ENCODE data around the gene HAUS7.

HAUS7 gene

GRCh38 chrX:153470411-153471363 lies at the start of gene HAUS7:
TSS of gene HAUS7 (minus strand) at chrX:153470576. CDS start at chrX:153470557, 19 bp downstream.
- DNase-seq, result peak; percentile 88
- peak within 1 kb of the TSS; percentile 85 for H3K27ac Mint-ChIP-seq
- peaks cover 8% of the 10 kb centered on the region for H3K27me3 Mint-ChIP-seq
- no peaks in the 10 kb centered on the region for H3K9me3 Mint-ChIP-seq
- peak within 1 kb of the TSS; percentile 85 for H3K4me3 Mint-ChIP-seq
- H3K36me3 Mint-ChIP-seq (ENCODE audit: low read depth), result peaks cover 34% of the 10 kb centered on the region
- H3K4me1 Mint-ChIP-seq (ENCODE audit: low read depth), result peaks cover 13% of the 10 kb centered on the region

- Mint-ChIP-seq H3K4me3 (no peak overlapping the region), H3K9me3 (no peaks in the 10 kb centered on the region), H3K36me3 (ENCODE audit: low read depth) (no peaks in the 10 kb centered on the region), H3K27ac (no peak overlapping the region), H3K4me1 (ENCODE audit: low read depth) (peaks cover 4% of the 10 kb centered on the region), H3K27me3 (peaks cover 64% of the 10 kb centered on the region)
- DNase-seq, result no peak
These were observed 49.4 kb upstream of the HAUS7 start for GRCh38 chrX:153519569-153520286.

GRCh38 chrX:153517946-153518834 lies 47.8 kb upstream of the HAUS7 start:
- H3K36me3 Mint-ChIP-seq (ENCODE audit: low read depth), result no peaks in the 10 kb centered on the region
- H3K4me3 Mint-ChIP-seq, result no peak overlapping the region
- peaks cover 4% of the 10 kb centered on the region for H3K4me1 Mint-ChIP-seq (ENCODE audit: low read depth)
- DNase-seq, result no peak
- no peak overlapping the region for H3K27ac Mint-ChIP-seq
- peaks cover 55% of the 10 kb centered on the region for H3K27me3 Mint-ChIP-seq
- H3K9me3 Mint-ChIP-seq, result no peaks in the 10 kb centered on the region

- Mint-ChIP-seq H3K36me3 (ENCODE audit: low read depth) (no peaks in the 10 kb centered on the region), H3K4me3 (no peak within 1 kb of the TSS), H3K4me1 (ENCODE audit: low read depth) (peaks cover 4% of the 10 kb centered on the region), H3K27ac (no peak within 1 kb of the TSS), H3K9me3 (no peaks in the 10 kb centered on the region), H3K27me3 (peaks cover 52% of the 10 kb centered on the region)
- DNase-seq, result no peak
These were observed 47.0 kb upstream of the HAUS7 start, which contains the start of gene ATP2B3 for GRCh38 chrX:153517423-153517822. TSS of gene ATP2B3 (plus strand) at chrX:153517642. CDS start at chrX:153536248, 18,606 bp downstream.

- H3K27me3 Mint-ChIP-seq, result peaks cover 39% of the 10 kb centered on the region
- H3K4me1 Mint-ChIP-seq (ENCODE audit: low read depth), result peaks cover 4% of the 10 kb centered on the region
- DNase-seq, result no peak
- no peak overlapping the region for H3K27ac Mint-ChIP-seq
- no peaks in the 10 kb centered on the region for H3K36me3 Mint-ChIP-seq (ENCODE audit: low read depth)
- H3K9me3 Mint-ChIP-seq, result no peaks in the 10 kb centered on the region
- H3K4me3 Mint-ChIP-seq, result no peak overlapping the region
These were observed 45.7 kb upstream of the HAUS7 start for GRCh38 chrX:153516073-153516472.

GRCh38 chrX:153515435-153515834 lies 45.1 kb upstream of the HAUS7 start:
- Mint-ChIP-seq H3K4me3 (no peak overlapping the region), H3K27me3 (peaks cover 32% of the 10 kb centered on the region), H3K9me3 (no peaks in the 10 kb centered on the region), H3K4me1 (ENCODE audit: low read depth) (peaks cover 4% of the 10 kb centered on the region), H3K36me3 (ENCODE audit: low read depth) (no peaks in the 10 kb centered on the region), H3K27ac (no peak overlapping the region)
- DNase-seq, result no peak

GRCh38 chrX:153514259-153514658 lies 43.9 kb upstream of the HAUS7 start:
- Mint-ChIP-seq H3K27ac (no peak overlapping the region), H3K4me1 (ENCODE audit: low read depth) (peaks cover 4% of the 10 kb centered on the region), H3K27me3 (peaks cover 25% of the 10 kb centered on the region), H3K9me3 (no peaks in the 10 kb centered on the region), H3K36me3 (ENCODE audit: low read depth) (no peaks in the 10 kb centered on the region), H3K4me3 (no peak overlapping the region)
- DNase-seq, result no peak

- Mint-ChIP-seq H3K27me3 (peaks cover 22% of the 10 kb centered on the region), H3K27ac (no peak overlapping the region), H3K4me3 (no peak overlapping the region), H3K9me3 (no peaks in the 10 kb centered on the region), H3K4me1 (ENCODE audit: low read depth) (peaks cover under 1% of the 10 kb centered on the region), H3K36me3 (ENCODE audit: low read depth) (no peaks in the 10 kb centered on the region)
- DNase-seq, result no peak
These were observed 42.9 kb upstream of the HAUS7 start for GRCh38 chrX:153513265-153513664.

- Mint-ChIP-seq H3K9me3 (no peaks in the 10 kb centered on the region), H3K36me3 (ENCODE audit: low read depth) (no peaks in the 10 kb centered on the region), H3K27ac (no peak overlapping the region), H3K4me1 (ENCODE audit: low read depth) (peaks cover 3% of the 10 kb centered on the region), H3K4me3 (no peak overlapping the region), H3K27me3 (peaks cover 21% of the 10 kb centered on the region)
- no peak for DNase-seq
These were observed 42.1 kb upstream of the HAUS7 start for GRCh38 chrX:153512501-153512893.

- no peak overlapping the region for H3K27ac Mint-ChIP-seq
- no peaks in the 10 kb centered on the region for H3K36me3 Mint-ChIP-seq (ENCODE audit: low read depth)
- peaks cover 18% of the 10 kb centered on the region for H3K27me3 Mint-ChIP-seq
- peaks cover 5% of the 10 kb centered on the region for H3K4me1 Mint-ChIP-seq (ENCODE audit: low read depth)
- H3K9me3 Mint-ChIP-seq, result no peaks in the 10 kb centered on the region
- H3K4me3 Mint-ChIP-seq, result no peak overlapping the region
- no peak for DNase-seq
These were observed 41.6 kb upstream of the HAUS7 start for GRCh38 chrX:153511784-153512500.

GRCh38 chrX:153510383-153510782 lies 40.0 kb upstream of the HAUS7 start:
- H3K27ac Mint-ChIP-seq, result no peak overlapping the region
- H3K4me3 Mint-ChIP-seq, result no peak overlapping the region
- no peaks in the 10 kb centered on the region for H3K9me3 Mint-ChIP-seq
- peaks cover 5% of the 10 kb centered on the region for H3K4me1 Mint-ChIP-seq (ENCODE audit: low read depth)
- H3K36me3 Mint-ChIP-seq (ENCODE audit: low read depth), result no peaks in the 10 kb centered on the region
- peaks cover 10% of the 10 kb centered on the region for H3K27me3 Mint-ChIP-seq
- DNase-seq, result no peak

GRCh38 chrX:153509592-153509991 lies 39.2 kb upstream of the HAUS7 start:
- no peak for DNase-seq
- Mint-ChIP-seq H3K36me3 (ENCODE audit: low read depth) (no peaks in the 10 kb centered on the region), H3K4me1 (ENCODE audit: low read depth) (peaks cover 5% of the 10 kb centered on the region), H3K27me3 (peaks cover 10% of the 10 kb centered on the region), H3K4me3 (no peak overlapping the region), H3K9me3 (no peaks in the 10 kb centered on the region), H3K27ac (no peak overlapping the region)

GRCh38 chrX:153507484-153508178 lies 37.3 kb upstream of the HAUS7 start:
- H3K4me3 Mint-ChIP-seq, result no peak overlapping the region
- no peak overlapping the region for H3K27ac Mint-ChIP-seq

More at GRCh38 chrX:153507484-153508178, 37.3 kb upstream of the HAUS7 start:
- peak; percentile 89 for DNase-seq
- H3K4me1 Mint-ChIP-seq (ENCODE audit: low read depth), result peaks cover 5% of the 10 kb centered on the region
- peaks cover 10% of the 10 kb centered on the region for H3K27me3 Mint-ChIP-seq
- no peaks in the 10 kb centered on the region for H3K36me3 Mint-ChIP-seq (ENCODE audit: low read depth)
- no peaks in the 10 kb centered on the region for H3K9me3 Mint-ChIP-seq

Data from activated T-cell treated with anti-CD3 and anti-CD28 coated beads, Interleukin-2, amount 50 U/mL, for 24 hours (primary cell).